ENCODE measurements around the gene RNF8.

GRCh38 chr6:37375376-37375775, 21.6 kb downstream of the RNF8 start:
- TF ChIP-seq ZNF76 (CRISPR knock-in tag; IDR thresholded peaks at IDR 0.05; ENCODE audit: borderline replicate concordance) (no peak), MED1 (CRISPR knock-in tag; IDR thresholded peaks at IDR 0.05; ENCODE audit: borderline replicate concordance) (no peak), SLC30A9 (CRISPR knock-in tag; IDR thresholded peaks at IDR 0.05) (no peak), ZNF395 (CRISPR knock-in tag; IDR thresholded peaks at IDR 0.05) (no peak), ARHGAP35 (IDR thresholded peaks at IDR 0.05; ENCODE audit: partially characterized antibody) (no peak), CHD1 (IDR thresholded peaks at IDR 0.05; ENCODE audit: low read length) (no peak), CAMTA2 (CRISPR knock-in tag; conservative IDR thresholded peaks at IDR 0.05) (no peak), MAFK (IDR thresholded peaks at IDR 0.05; ENCODE audit: low read length) (no peak), BHLHE40 (IDR thresholded peaks at IDR 0.05; ENCODE audit: low read length) (no peak), CTCF (IDR thresholded peaks at IDR 0.05 in 2 of 3, conservative IDR thresholded peaks at IDR 0.05 in 1 of 3; ENCODE audit: insufficient read depth in 2 of 3, low read depth in 1 of 3, low read length in 3 of 3) (no peak), ETV6 (IDR thresholded peaks at IDR 0.05; ENCODE audit: borderline replicate concordance in 1 of 2, low read depth in 2 of 2, low read length in 1 of 2) (no peak), ETV6 (CRISPR knock-in tag; IDR thresholded peaks at IDR 0.05; ENCODE audit: borderline replicate concordance) (no peak), TGIF2 (CRISPR knock-in tag; IDR thresholded peaks at IDR 0.05) (no peak)
- TF ChIP-seq, protein P1, sequence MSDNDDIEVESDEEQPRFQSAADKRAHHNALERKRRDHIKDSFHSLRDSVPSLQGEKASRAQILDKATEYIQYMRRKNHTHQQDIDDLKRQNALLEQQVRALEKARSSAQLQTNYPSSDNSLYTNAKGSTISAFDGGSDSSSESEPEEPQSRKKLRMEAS (CRISPR knock-in tag; IDR thresholded peaks at IDR 0.05): no peak
- TF ChIP-seq, protein P2, sequence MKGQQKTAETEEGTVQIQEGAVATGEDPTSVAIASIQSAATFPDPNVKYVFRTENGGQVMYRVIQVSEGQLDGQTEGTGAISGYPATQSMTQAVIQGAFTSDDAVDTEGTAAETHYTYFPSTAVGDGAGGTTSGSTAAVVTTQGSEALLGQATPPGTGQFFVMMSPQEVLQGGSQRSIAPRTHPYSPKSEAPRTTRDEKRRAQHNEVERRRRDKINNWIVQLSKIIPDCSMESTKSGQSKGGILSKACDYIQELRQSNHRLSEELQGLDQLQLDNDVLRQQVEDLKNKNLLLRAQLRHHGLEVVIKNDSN (CRISPR knock-in tag; IDR thresholded peaks at IDR 0.05): no peak
